B cell (primary cell): ENCODE results near the gene NUP54. TPM values are rescaled to one million over a fixed set of nuclear protein-coding genes. Genes with fewer than 3 reads are reported as not detected.

Source experiments
- ATAC-seq: fragments of 200-7000 bp; cut with Tn5 transposase; one replicate; pipeline ENCODE4 v1.10.0; 2021; ENCODE audit warnings: low read depth, mild to moderate bottlenecking, moderate number of reproducible peaks, moderate library complexity
- CTCF ChIA-PET: fragments of 350-600 bp; sonication (Branson Sonifier 250); formaldehyde crosslinking; loops from one replicate; lab custom pipeline; 2021; ENCODE audit warnings: antibody characterized with exemption, inconsistent platforms; lab: Charles Lee
- POLR2A ChIA-PET: fragments of 350-600 bp; sonication (Branson Sonifier 250); formaldehyde crosslinking; loops from one replicate; lab custom pipeline; 2021; ENCODE audit warnings: antibody characterized with exemption; lab: Charles Lee
- DNase-seq: peaks from one replicate; pipeline ENCODE4 v3.0.0; 2013
- H2AFZ ChIP-seq: 2 replicates; pipeline ENCODE4 v1.6.1; 2012; ENCODE audit warnings: mild to moderate bottlenecking, low read depth, low read length; ENCODE audit not compliant: insufficient read depth, poor library complexity, severe bottlenecking
- H3K27ac ChIP-seq, 2 donors: 1 replicate in 1 of 2; 2 replicates in 1 of 2; pipeline ENCODE4 v1.5.1; 2012 to 2013; ENCODE audit warnings: low read length in 2 of 2, mild to moderate bottlenecking in 2 of 2, moderate library complexity in 1 of 2
- H3K27me3 ChIP-seq, 4 experiments: fragments of 200-600 bp in 1 of 4; sonication (generic) in 1 of 4; replicated peaks in 1 of 4; 1 replicate in 2 of 4; 2 replicates in 2 of 4; pipeline versions ENCODE4 v1.6.1 to v1.7.0; 2013 to 2016; ENCODE audit warnings: low read length in 3 of 4, mild to moderate bottlenecking in 2 of 4, mixed read lengths in 1 of 4, moderate library complexity in 1 of 4; ENCODE audit not compliant: insufficient read depth in 4 of 4, control insufficient read depth in 3 of 4; ENCODE audit errors: control extremely low read depth in 1 of 4
- H3K36me3 ChIP-seq, 2 experiments: replicated peaks in 1 of 2; 1 replicate in 1 of 2; 2 replicates in 1 of 2; pipeline versions ENCODE4 v1.6.1 to v1.7.1; 2013; ENCODE audit warnings: low read length in 1 of 2; ENCODE audit not compliant: insufficient read depth in 2 of 2, control insufficient read depth in 1 of 2; ENCODE audit errors: control extremely low read depth in 1 of 2, extremely low read depth in 1 of 2
- H3K4me1 ChIP-seq, 2 donors: fragments of 200-600 bp in 1 of 2; sonication (generic) in 1 of 2; 1 replicate in 1 of 2; 2 replicates in 1 of 2; pipeline versions ENCODE4 v1.5.1 to v1.6.1; 2013 to 2017; ENCODE audit warnings: low read length in 2 of 2; ENCODE audit not compliant: control insufficient read depth in 2 of 2, insufficient read depth in 2 of 2
- H3K4me2 ChIP-seq: replicated peaks from 2 replicates; pipeline ENCODE3; 2012; ENCODE audit warnings: mild to moderate bottlenecking, low read depth, low read length; ENCODE audit not compliant: poor library complexity, severe bottlenecking
- H3K4me3 ChIP-seq, 5 experiments: fragments of 200-600 bp in 1 of 5; sonication (generic) in 1 of 5; 1 replicate in 3 of 5; 2 replicates in 2 of 5; pipeline versions ENCODE4 v1.5.1 to v1.7.0; 2011 to 2016; ENCODE audit warnings: low read length in 4 of 5, mild to moderate bottlenecking in 4 of 5, low read depth in 2 of 5, control low read depth in 1 of 5, moderate library complexity in 1 of 5; ENCODE audit not compliant: insufficient read depth in 1 of 5; ENCODE audit errors: control extremely low read depth in 1 of 5, extremely low read depth in 1 of 5
- H3K79me2 ChIP-seq: fragments of 200-600 bp; sonication (generic); one replicate; pipeline ENCODE4 v1.6.0; 2016; ENCODE audit warnings: low read length; ENCODE audit not compliant: control insufficient read depth, insufficient read depth
- H3K9ac ChIP-seq: fragments of 200-600 bp; sonication (generic); 2 replicates; pipeline ENCODE4 v1.6.1; 2017; ENCODE audit warnings: mild to moderate bottlenecking, low read length, moderate library complexity
- H3K9me3 ChIP-seq, 3 donors: one replicate each; pipeline versions ENCODE4 v1.6.1 to v1.7.1; 2013; ENCODE audit warnings: low read length in 2 of 3; ENCODE audit not compliant: control insufficient read depth in 2 of 3, insufficient read depth in 1 of 3; ENCODE audit errors: control extremely low read depth in 1 of 3
- H4K20me1 ChIP-seq: 2 replicates; pipeline ENCODE4 v1.6.0; 2012; ENCODE audit warnings: mild to moderate bottlenecking, low read length; ENCODE audit not compliant: insufficient read depth, control insufficient read depth, poor library complexity, severe bottlenecking
- H3K27ac Mint-ChIP-seq: one replicate; pipeline ENCODE4 v1.8.0; 2021; ENCODE audit warnings: mixed read lengths
- H3K27me3 Mint-ChIP-seq: one replicate; pipeline ENCODE4 v1.8.0; 2021; ENCODE audit warnings: mixed read lengths
- H3K4me1 Mint-ChIP-seq: one replicate; pipeline ENCODE4 v1.8.0; 2021; ENCODE audit warnings: mixed read lengths
- H3K4me3 Mint-ChIP-seq: one replicate; pipeline ENCODE4 v1.8.0; 2021; ENCODE audit warnings: mixed read lengths
- H3K9me3 Mint-ChIP-seq: one replicate; pipeline ENCODE4 v1.8.0; 2022; ENCODE audit warnings: mixed read lengths; ENCODE audit not compliant: insufficient read depth
- EZH2 ChIP-seq: IDR thresholded peaks from 2 replicates; pipeline ENCODE4 v1.6.1; 2012; ENCODE audit warnings: borderline replicate concordance, low read depth, mild to moderate bottlenecking, moderate library complexity, low read length; ENCODE audit not compliant: insufficient read depth, poor library complexity, severe bottlenecking
- WGBS: methylation state at CpG from one replicate; pipeline ENCODE4 v1.1.5; 2013; ENCODE audit warnings: missing lambda C conversion rate; ENCODE audit not compliant: insufficient coverage; 5-methylcytosine and 5-hydroxymethylcytosine counted together
- intact Hi-C: fragments of 100-400 bp; cut with micrococcal nuclease; formaldehyde crosslinking; loops from one replicate; pipeline ENCODE4 v1.10.0; 2022
- polyA plus RNA-seq: library from polyadenylated mRNA; depleted of rRNA; stranded (reverse); fragments of >200 nt; gene quantifications from 2 replicates; pipeline ENCODE4 v1.2.3, GENCODE V29; 2012
- total RNA-seq, 2 donors: library from RNA; stranded (reverse); fragments of 120-200 nt in 1 of 2; gene quantifications; 1 replicate in 1 of 2; 2 replicates in 1 of 2; pipeline versions ENCODE4 v1.2.3 to v1.2.4, GENCODE V29; 2013 to 2022
- TF ChIP-seq, protein P1 (sequence below): fragments of 200-600 bp; IDR thresholded peaks from one replicate; pipeline ENCODE4 v1.8.0; 2022; ENCODE audit warnings: antibody characterized with exemption, mild to moderate bottlenecking

The NUP54 gene
- total and polyA plus RNA-seq, 2 donors (not counting 1 experiment from before 2014, with no cell fraction given): 17.4 to 71.4 TPM

DNA sequence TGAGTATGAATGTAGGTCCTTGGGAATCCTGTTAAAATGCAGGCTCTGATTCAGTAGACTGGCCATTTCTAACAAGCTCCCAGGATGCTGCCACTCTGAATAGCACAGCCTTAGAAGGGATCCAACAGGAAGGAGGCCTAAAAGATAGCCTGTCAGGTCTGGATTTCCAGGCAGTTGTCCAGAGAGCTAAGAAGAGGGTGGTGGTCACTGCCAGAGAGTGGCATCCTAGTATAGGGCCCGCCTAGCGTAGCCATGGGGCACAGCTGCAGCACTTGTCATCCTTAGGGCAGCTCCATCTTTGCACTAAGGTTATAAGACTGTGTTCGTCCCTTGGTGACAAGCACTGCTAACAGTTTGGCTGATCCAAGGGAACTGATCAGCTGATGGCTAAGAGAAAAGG, 20.5 kb upstream of the NUP54 start:
- Mint-ChIP-seq H3K4me1 (no peaks in the 10 kb centered on the region), H3K9me3 (no peaks in the 10 kb centered on the region), H3K4me3 (no peak overlapping the region), H3K27ac (no peak overlapping the region), H3K27me3 (no peaks in the 10 kb centered on the region)
- Histone ChIP-seq H3K36me3 (peaks cover 0 to 35% of the 10 kb centered on the region in 2 experiments), H3K9me3 (no peaks in the 10 kb centered on the region), H2AFZ (no peak overlapping the region), H3K9ac (no peak overlapping the region), H3K4me1 (no peaks in the 10 kb centered on the region), H3K27me3 (no peaks in the 10 kb centered on the region), H3K4me3 (no peak overlapping the region), H3K79me2 (no peaks in the 10 kb centered on the region), H3K27ac (no peak overlapping the region), H4K20me1 (no peaks in the 10 kb centered on the region), H3K4me2 (no peak overlapping the region)
- ChIA-PET CTCF (interaction anchor here (0.7 to 3.2 kb wide), 3 partner anchors 9 to 577 kb away, joined by 3 to 9 read pairs (median 3); no protein-coding TSS in a partner anchor), POLR2A (no interaction called here)
- ATAC-seq: no peak
- intact Hi-C loops: no loop called here
- DNase-seq: no peak
- 96% methylated on average over 3 of the region's 3 CpGs for WGBS
- TF ChIP-seq EZH2: no peak
- TF ChIP-seq, protein P1, sequence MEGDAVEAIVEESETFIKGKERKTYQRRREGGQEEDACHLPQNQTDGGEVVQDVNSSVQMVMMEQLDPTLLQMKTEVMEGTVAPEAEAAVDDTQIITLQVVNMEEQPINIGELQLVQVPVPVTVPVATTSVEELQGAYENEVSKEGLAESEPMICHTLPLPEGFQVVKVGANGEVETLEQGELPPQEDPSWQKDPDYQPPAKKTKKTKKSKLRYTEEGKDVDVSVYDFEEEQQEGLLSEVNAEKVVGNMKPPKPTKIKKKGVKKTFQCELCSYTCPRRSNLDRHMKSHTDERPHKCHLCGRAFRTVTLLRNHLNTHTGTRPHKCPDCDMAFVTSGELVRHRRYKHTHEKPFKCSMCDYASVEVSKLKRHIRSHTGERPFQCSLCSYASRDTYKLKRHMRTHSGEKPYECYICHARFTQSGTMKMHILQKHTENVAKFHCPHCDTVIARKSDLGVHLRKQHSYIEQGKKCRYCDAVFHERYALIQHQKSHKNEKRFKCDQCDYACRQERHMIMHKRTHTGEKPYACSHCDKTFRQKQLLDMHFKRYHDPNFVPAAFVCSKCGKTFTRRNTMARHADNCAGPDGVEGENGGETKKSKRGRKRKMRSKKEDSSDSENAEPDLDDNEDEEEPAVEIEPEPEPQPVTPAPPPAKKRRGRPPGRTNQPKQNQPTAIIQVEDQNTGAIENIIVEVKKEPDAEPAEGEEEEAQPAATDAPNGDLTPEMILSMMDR: no peak

DNA sequence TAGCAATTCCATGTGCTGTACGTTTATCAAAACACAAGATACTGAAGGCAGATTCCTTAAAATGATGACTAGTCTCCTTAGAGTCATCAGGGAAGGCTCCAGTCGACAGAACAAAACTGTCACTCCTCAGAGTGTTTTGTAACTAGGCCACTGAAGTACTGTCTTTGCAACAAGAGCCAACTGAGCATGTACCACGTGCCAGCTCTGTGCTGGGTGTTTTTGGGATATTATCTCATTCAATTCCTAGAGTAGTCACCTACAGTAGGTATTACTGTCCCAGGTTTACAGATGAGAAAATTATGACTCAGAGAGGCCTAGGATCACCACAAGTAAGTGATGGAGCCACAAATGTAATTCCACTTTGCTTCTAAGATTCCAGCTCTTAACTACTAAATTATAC, 18.3 kb upstream of the NUP54 start:
- DNase-seq (no peak), ATAC-seq (no peak)
- Mint-ChIP-seq H3K4me3 (no peak overlapping the region), H3K9me3 (no peaks in the 10 kb centered on the region), H3K27ac (no peak overlapping the region), H3K27me3 (no peaks in the 10 kb centered on the region), H3K4me1 (no peaks in the 10 kb centered on the region)
- intact Hi-C loops: no loop called here
- ChIA-PET CTCF (no interaction called here), POLR2A (no interaction called here)
- no peak overlapping the region for H2AFZ ChIP-seq
- no peaks in the 10 kb centered on the region for H3K9me3 ChIP-seq
- no peak overlapping the region for H3K4me3 ChIP-seq
- no peak for TF ChIP-seq EZH2
- TF ChIP-seq, protein P1: no peak
- no peaks in the 10 kb centered on the region for H3K79me2 ChIP-seq
- H3K9ac ChIP-seq: no peak overlapping the region
- H3K36me3 ChIP-seq: peaks cover 0 to 46% of the 10 kb centered on the region in 2 experiments
- no peak overlapping the region for H3K27ac ChIP-seq
- H3K4me1 ChIP-seq: no peaks in the 10 kb centered on the region
- no peak overlapping the region for H3K4me2 ChIP-seq
- WGBS: 94% methylated on average over 3 of the region's 3 CpGs
- H4K20me1 ChIP-seq: no peaks in the 10 kb centered on the region
- H3K27me3 ChIP-seq: no peaks in the 10 kb centered on the region
